Smooth muscle cell of trachea (primary cell): ENCODE data around the gene LTO1. TPM values are rescaled to one million over a fixed set of nuclear protein-coding genes. Genes with fewer than 3 reads are reported as not detected.

Source experiments
- total RNA-seq: library from RNA; depleted of rRNA; stranded (reverse); fragments of >200 nt; gene quantifications from 2 replicates; pipeline ENCODE4 v1.2.1, GENCODE V29; 2014

Gene LTO1
- 24.0 and 24.8 TPM in 2 replicates for total RNA-seq

DNA sequence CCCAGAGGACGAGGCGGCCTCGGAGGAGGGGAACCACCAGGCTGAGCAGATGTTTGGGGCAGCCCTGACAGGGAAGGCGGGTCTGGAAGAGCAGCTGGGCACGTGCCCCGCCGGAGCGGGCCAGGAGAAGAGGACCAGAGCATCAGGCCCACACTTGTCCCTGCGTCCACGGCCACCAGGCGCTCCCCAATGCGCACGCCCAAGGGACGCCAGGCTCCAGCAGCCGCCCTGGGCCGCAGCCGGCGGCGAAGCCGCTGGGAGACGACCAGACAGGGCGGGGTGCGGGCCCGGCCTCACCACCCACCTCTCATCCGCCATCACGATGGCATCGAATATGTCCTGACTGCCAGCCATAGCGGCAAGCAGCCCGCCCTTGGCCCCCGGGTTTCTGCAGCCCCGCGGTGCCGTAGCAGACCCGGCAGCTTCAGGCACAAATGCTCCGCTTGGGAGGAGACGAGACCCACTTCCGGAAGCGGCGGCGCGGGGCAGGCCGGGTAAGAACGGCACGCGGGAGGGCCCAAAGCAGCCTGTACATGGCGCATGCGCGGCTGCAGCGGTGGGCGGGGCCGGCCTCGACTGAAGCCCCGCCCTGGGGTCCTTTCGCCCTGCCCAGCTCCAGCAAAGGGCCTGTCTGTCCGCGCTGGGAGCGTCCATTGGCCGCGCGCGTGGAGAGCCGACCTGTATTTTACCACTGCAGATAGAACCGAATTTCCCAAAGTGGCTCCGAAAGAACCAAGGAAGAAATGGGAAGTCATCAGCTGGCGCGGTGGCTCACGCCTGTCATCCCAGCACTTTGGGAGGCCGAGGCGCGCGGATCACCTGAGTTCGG lies at the start of gene LTO1:
Gene LTO1, minus strand, starts transcription at position 468 of the 829 bp plus-strand sequence. Its CDS starts 114 bp downstream, at position 354.

DNA sequence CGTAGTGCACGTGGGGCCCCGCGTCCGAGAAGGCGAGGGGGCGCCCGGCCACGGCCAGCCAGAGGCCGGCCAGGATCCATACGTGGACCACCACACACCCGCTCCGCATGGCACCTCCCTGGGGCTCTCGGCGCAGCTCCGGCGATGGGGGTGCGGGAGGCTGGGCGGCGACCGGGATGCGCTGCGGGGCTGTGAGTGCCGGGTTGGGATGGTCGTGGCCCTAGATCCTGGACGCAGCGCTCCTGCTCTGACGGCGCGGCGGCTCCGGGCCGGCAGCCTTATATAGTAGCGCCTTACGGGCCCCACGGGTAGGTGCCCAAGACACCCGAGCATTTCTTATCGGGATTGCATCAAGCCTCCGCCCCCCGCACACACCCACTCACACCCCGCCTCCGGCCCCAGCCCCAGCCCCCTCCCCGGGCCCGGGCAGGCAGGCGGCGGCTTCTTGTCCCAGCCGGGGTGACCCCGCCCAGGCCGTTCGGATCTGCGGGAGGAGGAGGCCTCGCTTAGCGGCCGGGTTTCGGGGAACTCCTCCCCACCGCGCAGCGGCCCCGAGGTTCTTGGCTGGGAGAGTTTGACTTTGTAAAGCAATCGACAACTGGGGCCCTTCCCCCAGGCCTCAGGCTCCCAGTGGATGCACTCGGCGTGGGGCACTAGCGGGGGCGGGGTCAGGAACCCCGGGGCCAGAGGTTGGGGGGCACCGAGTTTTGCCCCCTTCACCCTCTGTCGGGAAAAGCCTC lies 28.8 kb upstream of the LTO1 start, which contains the start of gene FGF19:
Gene FGF19, minus strand, starts transcription at position 255 of the 740 bp plus-strand sequence. Its CDS starts 146 bp downstream, at position 109.

DNA sequence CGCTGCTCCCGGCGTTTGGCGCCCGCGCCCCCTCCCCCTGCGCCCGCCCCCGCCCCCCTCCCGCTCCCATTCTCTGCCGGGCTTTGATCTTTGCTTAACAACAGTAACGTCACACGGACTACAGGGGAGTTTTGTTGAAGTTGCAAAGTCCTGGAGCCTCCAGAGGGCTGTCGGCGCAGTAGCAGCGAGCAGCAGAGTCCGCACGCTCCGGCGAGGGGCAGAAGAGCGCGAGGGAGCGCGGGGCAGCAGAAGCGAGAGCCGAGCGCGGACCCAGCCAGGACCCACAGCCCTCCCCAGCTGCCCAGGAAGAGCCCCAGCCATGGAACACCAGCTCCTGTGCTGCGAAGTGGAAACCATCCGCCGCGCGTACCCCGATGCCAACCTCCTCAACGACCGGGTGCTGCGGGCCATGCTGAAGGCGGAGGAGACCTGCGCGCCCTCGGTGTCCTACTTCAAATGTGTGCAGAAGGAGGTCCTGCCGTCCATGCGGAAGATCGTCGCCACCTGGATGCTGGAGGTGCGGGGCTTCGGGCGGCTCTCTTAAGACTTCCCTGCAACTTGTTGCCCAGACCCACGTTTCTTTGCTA lies 34.1 kb downstream of the LTO1 start, which contains the start of gene CCND1:
Gene CCND1, plus strand, starts transcription at position 162 of the 587 bp plus-strand sequence. Its CDS starts 158 bp downstream, at position 320.

Other genes starting within 250 kb of the LTO1 start
- not detected in 2 replicates for gene LINC01488, start 193.7 kb downstream of the LTO1 start, total RNA-seq
- gene CCND1, start 34.2 kb downstream of the LTO1 start, total RNA-seq = 400 and 940 TPM in 2 replicates
- not detected in 2 replicates for gene FGF19, start 28.7 kb upstream of the LTO1 start, total RNA-seq
- not detected in 2 replicates for gene FGF4, start 100.0 kb upstream of the LTO1 start, total RNA-seq
- gene FGF3, start 144.1 kb upstream of the LTO1 start, total RNA-seq = not detected in 2 replicates